CMK (cell line): Measurements from ENCODE around the gene MZB1.
"Not testable (repeated sequence)": the region's sequence is repeated elsewhere in the genome, so short reads cannot be mapped to it uniquely, and the experiment has no call there.

Source experiments
- DNase-seq: peaks from one replicate; pipeline ENCODE4 v3.0.0-alpha.2; 2010; ENCODE audit warnings: low read depth

The MZB1 gene

DNA sequence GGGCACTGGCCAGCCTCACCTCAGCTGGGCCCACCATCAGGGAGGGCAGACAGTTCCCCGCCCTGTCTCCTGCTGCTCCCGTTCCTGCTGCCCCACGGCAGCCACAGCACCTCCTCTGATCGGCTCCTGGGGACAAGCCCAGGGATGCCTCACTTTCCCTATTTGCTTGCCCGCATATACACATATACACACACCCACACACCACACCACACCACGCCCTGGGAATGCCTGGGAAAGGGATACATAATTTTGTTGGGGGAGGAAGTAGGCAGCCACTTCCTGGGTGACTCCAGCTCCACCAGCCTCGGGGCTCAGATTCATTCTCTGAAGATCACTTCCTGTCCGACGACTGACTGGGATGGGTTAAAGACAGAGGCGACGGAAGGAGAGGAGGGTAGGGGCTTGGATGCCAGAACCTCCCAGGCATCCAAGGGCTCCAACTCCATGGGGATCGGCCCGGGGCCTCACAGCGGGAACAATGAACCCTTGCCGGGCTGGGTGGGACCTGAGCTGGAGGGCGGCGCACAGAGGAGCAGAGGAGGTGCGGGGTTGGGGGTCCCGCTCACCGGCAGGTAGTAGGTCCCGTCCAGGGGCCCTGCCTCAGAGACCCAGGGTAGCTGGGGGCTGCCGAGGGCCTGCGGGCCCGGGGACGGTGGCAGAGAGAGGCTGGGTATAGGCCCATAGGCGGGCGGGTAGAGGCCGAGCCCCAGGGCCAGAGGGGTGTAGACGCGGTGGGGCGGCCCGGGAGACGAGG lies 2.0 kb upstream of the MZB1 start:
- no peak for DNase-seq

DNA sequence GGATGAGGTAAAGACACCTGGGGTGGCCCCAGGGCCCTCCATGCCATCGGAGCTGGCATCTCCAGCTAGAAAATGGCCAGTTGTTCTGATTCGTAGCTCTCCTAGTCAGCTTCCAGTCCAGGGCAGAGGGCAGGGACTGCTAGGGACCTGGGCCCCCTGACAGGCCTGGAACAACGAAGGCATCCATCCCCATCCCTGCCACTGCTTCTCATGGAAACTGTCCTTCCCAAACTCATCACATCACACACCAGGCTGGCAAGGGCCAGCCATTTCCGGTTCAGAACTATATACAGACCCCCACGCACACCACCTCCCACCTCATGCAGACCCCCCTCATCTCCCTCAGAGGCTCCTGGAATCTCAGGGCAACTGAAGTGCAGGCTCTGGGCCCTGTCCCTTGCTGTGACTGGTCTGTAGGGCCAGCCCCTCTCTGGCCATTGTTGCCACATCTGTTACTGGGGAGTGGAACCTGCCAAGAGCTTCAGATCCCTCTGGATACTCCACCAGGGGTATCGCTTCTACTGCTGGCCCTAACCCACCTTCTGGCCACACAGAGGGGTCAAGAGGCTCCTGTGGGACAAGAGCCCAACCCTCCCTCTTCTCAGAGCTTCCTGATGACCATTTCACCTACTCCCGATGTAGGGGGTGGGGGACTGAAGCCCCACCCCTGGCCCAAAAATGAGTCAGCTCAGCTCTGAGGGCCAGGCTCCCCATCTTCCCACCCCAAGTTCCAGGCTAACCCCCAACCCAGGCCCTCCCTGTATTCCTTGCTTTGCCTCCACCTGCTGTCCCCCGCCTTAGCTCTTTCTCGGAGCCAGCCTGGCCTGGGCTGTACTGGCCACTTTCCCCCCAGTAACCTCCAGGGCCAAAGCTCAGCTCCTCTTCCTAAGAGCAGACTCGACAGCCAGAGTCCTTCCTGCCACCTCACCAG lies 1.2 kb upstream of the MZB1 start:
- DNase-seq, result no peak

DNA sequence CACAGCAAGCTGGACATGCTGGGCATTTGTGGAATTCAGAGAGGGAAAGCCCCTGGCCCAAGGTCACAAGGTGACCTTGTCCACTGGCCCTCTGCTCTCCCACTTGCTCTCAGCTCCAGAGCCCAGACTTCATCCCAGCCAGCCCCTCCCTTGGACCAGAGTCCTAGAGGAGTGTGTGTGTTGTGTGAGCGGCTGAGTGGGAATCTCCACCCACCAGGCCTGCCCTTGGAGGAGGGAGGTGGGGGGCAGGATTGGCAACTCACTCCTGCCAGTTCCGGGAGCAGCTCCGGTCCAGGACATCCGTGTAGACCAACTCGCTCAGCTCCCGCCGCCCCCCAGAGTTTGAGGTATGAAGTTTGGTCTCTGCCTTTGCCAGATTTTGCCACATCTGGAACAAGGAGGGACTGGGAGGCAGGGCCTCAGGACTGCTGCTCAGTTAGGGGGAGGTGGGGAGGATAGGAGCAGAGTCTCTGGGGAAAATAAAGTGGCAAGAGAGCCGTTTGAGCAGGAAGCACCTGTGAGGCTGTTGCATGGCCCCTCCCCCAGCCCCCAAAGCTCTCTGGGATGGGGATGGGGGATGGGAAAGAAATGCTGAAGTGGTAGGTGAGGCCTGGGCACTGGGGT lies 1.4 kb downstream of the MZB1 start:
- no peak for DNase-seq

- DNase-seq, result no peak
Observed at GRCh38 chr5:139387611-139388197, 2.0 kb downstream of the MZB1 start.

- DNase-seq, result not testable (repeated sequence)
Observed at GRCh38 chr5:139386956-139387355, 2.8 kb downstream of the MZB1 start.

- DNase-seq, result no peak
Observed at GRCh38 chr5:139386050-139386438, 3.7 kb downstream of the MZB1 start.

- DNase-seq, result no peak
Observed at GRCh38 chr5:139385061-139386049, 4.4 kb downstream of the MZB1 start.

DNA sequence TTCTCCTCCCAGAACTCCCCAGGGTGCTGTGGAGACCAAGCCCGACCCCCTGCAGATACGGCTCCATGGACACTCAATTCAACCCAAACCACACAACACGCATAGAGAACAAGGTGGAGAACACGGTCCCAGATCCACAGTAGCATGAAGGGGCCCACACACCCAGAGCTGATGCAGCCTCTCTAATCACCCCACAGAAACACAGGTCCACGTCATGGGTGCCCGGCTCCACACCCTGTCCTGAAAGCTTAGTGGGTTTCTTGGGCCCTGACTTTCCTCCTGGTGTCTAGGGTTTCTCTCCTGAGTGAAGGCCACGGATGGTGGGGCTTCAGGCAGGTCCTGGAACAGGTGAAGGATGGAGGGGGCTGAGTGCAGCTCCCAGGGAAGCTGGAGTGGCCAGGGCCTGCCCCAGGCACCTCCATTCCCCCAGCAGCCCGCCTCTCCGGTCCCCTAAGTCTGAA lies 5.1 kb downstream of the MZB1 start:
- DNase-seq, result no peak

DNA sequence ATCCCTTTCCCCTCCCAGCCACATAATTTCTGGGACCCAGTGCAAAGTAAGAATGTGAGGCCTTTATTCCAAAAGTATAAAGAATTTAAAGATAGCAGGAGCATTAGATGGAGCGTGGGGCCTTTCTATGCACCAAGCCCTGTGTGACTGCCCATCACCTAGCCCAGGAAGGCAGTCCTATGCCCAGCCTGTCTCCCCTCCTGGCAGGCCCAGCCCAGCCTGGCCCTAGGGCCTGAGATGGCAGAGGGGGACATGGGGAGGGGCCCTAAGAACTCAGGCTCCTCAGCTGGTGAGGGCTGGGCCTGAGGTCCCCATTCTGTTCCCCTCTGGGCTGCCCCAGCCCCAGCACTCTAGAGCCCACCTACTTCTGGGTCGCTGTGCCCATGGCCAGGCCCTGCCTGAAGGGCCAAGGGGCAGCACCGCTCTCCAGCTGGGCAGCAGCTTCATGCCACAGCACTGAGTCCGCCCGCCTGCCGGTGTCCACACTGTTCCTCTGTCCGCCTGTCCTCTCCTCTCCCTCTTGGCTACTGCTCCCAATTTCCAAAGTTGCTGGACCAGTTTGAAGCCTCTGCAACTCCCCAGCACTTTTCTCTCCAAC lies 5.6 kb downstream of the MZB1 start:
- DNase-seq, result no peak

GRCh38 chr5:139383275-139383992 lies 6.3 kb downstream of the MZB1 start, which contains the start of gene SLC23A1:
Gene SLC23A1, minus strand, starts transcription at chr5:139383297. Its CDS starts 44 bp downstream, at chr5:139383253.
- DNase-seq, result no peak

GRCh38 chr5:139382807-139383206 lies 6.9 kb downstream of the MZB1 start:
- DNase-seq, result no peak

DNA sequence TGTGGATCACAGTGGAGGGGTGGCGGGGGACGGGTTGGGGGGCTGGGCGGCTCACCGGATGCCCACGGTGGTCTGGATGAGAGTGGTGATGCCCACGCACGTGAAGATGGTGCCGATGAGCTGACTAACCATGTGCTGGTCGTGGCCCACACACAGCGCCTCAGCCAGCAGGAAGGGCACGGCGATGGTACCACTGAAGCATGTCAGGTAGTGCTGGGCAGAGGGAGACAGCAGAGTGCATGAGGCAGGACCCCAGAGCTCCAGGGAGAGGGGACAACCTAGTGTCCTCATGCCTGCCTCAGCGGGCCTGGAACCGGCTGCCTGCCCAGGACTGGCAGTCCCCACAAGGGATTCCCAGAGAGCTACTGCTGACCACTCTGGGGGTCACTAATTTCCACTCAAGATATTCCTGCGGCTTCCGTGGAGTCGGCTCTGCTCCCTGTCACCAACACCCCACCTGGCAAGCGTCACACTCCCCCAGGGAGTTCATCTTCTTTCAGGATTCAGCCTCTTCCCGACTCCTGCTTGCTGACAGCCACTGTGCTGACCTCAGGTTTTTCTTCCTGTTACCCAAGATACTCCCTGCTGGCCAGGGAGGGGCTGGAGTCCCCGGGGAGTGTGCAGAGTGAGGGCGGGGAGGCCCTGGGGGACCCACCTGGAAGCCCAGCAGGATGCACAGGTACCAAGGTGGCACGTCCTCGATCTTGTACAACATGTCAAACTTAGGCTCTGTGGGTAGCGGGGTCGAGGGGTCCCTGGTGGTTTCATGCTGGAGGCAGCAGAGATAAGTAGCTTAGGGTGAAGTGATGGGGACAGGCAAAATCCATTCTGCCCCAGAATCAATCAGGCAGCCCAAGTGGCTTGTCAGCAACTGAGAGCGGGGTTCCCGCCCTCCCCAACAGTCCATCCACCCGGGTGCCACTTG lies 7.6 kb downstream of the MZB1 start:
- no peak for DNase-seq

DNA sequence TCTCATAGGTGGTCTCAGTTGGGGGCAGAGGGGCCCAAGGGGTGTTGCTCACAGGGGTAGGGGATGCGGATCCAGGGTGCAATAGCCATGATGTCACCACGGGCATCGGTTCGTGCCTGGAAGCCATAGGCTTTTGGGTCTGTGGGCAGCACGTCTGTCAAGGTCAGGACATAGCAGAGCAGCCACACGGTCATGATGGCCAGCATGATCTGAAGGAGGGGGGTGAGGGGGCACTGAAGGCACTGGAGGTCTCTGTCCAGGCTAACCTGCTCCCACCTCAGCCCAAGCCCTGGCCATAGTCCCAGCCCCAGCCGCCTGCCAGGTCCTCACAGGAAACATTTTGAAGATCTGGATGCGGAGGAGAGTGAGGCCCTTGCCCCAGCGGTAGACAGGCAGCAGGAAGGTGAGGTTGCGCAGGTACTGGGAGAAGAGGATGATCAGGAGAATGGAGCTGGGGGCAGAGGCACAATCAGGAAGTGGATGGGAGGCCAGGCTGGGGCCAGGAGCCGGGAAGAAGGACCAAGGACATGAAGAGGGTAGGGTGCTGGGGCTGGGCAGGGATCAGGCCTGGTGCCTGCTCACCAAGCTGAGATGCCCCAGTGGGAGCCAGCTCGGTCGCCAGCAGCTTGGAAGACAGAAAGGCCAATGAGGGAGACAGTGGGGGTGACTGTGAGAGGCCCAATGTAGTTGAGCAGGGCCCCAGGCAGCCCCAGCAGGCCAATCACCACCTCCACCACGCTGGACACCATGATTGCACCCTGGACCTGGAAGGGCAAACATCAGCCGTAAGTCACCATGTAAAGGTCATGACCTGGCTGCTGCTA lies 9.9 kb downstream of the MZB1 start:
- no peak for DNase-seq

- no peak for DNase-seq
Observed at GRCh38 chr5:139378941-139379361, 10.8 kb downstream of the MZB1 start.

GRCh38 chr5:139378101-139378825 lies 11.4 kb downstream of the MZB1 start:
- DNase-seq, result no peak

DNA sequence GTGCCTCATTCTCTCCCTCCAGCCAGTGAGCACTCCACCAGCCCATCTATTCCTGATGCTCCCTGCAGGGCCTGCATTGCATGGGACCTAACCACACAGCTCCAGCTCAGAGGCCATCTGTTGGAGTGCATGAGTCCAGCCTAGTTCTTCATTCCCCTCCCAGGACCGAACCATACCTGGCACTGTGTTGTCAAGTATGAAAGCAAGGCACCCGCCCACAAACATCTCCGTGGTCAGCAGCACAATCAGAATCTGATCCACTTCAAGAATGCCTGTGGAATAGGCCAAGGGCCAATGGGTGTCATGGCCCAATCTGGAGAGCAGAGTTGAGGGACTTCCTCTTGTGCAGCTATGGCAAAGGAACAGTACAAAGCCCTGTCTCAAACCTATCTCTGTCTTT lies 12.5 kb downstream of the MZB1 start:
- no peak for DNase-seq

- no peak for DNase-seq
Observed at GRCh38 chr5:139376364-139376763, 13.3 kb downstream of the MZB1 start.
